ENCODE results near the gene PARN.
A peak's percentile ranks its signal among the peaks of the same experiment; 100 is the strongest.
"Not testable (repeated sequence)": the region's sequence is repeated elsewhere in the genome, so short reads cannot be mapped to it uniquely, and the experiment has no call there.

PARN gene, protein sequence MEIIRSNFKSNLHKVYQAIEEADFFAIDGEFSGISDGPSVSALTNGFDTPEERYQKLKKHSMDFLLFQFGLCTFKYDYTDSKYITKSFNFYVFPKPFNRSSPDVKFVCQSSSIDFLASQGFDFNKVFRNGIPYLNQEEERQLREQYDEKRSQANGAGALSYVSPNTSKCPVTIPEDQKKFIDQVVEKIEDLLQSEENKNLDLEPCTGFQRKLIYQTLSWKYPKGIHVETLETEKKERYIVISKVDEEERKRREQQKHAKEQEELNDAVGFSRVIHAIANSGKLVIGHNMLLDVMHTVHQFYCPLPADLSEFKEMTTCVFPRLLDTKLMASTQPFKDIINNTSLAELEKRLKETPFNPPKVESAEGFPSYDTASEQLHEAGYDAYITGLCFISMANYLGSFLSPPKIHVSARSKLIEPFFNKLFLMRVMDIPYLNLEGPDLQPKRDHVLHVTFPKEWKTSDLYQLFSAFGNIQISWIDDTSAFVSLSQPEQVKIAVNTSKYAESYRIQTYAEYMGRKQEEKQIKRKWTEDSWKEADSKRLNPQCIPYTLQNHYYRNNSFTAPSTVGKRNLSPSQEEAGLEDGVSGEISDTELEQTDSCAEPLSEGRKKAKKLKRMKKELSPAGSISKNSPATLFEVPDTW

DNA sequence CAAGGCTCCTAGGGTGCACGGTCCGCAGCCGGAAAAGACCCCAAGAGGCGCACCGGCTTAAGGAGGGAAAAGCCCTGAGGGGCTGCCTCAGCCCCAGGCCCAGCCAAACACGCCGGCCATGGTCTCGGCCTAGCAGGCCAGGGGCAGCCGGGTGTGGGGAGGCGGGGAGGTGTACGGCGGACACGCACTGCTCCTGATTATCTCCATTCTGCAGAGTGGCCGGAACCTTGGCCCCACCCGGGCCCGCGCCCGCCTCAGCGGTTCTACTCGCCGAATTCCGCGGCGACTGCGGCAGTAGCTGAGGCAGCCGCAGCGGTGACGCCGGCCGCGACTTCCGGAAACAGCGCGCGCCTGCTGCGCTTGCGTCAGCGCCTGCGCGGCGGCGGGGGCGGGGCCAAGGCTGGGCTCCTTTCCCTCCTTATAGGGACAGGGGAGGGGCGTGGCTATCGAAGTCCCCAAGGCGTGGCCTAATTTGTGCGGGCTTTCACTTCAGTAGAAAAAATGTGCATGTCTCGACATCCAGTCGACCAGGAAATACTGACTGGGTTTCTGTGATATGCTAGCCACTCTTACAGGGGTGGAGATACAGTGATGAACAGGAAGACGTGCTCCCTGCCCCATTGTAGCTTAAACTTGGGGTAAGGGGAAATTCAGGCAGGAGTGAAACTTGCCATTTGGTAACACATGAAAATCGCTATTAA lies at the start of gene PARN:
PARN (minus strand) TSS at position 342 of the 701 bp plus-strand sequence; CDS start at position 207, 135 bp downstream.
- peak; percentile 98 for DNase-seq

DNA sequence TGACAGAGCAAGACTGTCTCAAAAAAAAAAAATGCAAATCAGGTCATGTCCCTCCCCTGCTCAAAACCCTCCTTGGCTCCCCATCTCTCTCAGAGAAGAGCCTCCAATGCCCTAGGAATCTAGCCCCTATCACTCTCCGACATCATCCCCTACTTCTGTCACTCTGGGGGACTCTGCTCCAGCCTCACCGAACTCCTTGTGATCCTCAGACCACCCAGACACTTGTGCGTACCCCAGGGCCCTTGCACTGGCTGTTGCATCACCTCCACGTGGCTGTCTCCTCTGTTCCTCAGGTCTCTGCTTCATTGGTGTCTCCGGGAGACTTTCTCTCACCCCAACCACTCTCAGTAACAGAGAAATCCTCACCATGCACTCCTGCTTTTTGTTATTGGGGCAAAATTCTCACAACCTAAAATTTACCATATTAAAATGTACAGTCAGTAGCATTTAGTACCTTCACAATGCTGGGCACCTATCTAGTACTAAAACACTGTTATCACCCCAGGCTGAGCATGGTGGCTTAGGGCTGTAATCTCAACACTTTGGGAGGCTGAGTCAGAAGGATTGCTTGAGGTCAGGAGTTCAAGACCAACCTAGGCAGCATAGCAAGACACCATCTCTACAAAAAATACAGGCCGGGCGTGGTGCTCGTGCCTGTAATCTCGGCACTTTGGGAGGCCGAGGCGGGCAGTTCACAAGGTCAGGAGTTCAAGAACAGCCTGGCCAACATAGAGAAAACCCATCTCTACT lies 48.9 kb upstream of the PARN start:
- DNase-seq, result no peak

DNA sequence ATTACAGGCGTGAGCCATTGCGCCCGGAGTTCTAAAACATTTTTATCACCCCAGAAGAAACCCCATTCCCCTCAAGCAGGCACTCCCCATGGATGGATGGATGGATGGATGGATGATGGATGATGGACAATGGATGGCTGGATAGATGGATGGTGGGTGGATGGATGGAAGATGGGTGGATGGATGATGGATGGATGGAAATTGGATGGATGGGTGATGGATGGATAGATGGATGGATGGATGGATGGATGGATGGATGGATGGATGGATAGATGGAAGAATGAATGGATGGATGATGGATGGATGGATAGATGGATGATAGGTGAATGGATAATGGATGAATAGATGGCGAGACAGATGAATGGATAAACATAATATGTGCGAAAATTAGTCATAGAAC lies 47.6 kb upstream of the PARN start:
- no peak for DNase-seq

DNA sequence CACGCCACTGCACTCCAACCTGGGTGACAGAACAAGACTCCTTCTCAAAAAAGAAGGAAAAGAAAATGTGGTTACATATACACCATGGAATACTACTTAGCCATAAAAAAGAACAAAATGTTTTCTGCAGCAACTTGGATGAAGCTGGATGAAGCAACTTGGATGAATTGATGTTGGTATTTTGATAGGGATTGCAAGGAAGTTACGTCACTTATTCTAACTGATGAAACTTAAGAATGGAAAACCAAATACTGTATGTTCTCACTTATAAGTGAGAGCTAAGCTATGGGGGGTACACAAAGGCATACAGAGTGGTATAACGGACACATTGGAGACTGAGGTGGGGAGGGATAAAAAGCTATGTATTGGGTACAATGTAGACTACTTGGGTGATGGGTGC lies 46.6 kb upstream of the PARN start:
- no peak for DNase-seq

DNA sequence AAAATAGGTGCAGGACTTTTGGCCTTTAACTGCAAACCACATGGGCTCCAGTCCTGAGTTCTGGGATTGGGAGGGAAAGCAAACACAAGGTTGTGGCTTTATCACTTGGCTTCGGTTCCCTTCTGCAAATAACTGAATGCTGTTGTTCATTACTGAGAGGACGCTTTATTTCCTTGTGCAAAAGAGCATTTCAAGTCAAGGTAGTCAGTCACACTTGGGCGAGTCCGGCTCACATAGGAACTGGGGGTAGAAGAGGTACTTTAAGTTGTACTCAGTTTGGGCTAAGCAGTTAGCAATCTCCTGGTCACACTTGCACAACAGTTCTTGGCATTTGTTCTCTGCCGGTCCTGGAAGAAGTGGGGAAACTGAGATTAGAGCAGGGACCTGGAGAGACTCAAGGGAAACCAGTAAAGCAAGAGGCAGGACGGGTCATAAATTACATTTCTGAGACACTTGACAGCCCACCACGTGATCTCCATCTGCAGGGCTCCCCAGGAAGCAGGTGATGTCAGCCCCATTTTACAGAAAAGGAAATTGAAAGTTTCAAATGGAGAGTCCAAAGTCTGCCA lies 42.4 kb upstream of the PARN start:
- peak; percentile 14 for DNase-seq

DNA sequence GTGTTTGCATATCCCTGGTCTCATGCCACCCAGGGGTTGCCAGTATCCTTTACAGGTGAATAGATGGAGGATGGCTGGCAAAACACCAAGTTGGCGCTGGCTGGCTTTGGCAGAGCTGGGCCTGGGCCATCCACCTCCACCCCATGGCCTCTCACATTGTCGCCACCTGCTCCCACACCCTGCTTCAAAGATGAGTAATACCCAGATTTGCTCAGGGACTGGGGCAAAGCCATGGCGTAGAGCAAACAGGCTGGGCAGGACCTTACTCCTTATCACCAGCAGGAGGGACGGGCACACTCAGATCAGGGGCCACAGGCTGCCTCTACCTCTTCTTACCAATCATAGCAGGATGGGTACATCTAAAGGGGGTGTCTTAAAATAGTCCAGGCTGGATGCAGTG lies 39.7 kb upstream of the PARN start:
- DNase-seq, result no peak

DNA sequence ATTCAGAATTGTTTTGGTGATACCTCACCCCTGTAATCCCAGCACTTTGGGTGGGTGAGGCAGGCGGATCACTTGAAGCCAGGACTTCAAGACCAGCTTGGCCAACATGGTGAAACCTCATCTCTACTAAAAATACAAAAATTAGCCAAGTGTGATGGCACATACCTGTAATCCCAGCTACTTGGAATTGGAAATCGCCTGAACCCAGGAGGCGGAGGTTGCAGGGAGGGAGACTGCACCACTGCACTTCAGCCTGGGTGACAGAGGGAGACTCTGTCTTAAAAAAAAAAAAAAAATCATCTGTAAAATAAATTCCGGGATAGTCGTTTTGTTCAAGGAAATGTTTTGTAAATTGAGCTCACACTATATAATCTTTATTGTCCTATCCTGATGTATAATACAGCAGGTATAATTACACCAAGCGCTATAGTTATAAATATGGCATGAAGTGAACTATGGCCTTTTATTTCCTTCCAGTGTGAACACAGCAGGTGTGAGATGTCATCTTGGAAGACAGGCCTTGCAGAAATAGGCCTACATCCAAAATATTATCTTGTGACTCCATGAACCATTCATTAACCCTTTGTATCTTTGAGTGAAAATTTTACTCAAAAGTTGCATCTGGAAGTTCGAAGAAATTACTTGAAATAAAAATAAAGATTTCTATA lies 38.6 kb upstream of the PARN start:
- no peak for DNase-seq

DNA sequence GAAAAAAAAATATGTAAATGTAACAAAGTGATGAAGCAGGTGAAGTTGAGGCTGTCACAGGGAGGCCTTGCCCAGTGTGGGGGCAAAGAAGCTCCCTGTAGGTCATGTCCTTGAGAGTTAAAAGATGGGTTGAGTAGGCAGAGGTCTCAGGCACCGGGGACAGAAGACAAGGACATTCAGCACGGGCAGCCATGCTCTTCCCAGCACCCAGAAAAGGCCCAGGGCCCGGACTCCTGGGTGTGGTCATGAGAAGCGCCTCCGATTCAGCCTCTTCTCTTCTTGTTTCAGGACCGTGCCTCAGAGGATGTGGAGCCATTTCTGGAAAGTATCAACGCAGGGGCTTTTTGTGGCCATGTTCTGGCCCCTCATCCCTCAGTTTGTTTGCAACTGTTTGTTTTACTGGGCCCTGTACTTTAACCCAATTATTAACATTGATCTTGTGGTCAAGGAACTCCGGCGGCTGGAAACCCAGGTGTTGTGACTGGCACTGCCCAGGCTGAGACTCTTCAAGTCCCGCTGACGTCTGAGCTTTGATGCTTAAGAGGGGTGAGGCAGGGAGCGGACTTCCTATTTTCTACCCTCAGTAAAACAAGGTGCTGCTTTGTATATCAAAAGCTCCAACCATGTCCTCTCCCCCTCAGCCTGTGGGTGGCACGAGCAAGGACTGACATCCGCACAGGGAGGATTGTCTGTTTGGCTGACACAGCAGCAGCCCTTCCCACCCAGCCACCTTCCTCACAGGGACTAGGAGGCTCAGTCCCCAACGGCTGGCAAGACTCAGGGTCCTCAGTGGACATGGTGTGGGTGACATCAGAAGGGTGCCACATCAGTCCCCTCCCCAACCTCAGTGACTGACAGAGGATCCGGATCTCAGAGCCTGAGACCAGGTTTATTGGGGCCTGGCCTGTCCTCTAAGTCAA lies 37.5 kb upstream of the PARN start:
- no peak for DNase-seq

DNA sequence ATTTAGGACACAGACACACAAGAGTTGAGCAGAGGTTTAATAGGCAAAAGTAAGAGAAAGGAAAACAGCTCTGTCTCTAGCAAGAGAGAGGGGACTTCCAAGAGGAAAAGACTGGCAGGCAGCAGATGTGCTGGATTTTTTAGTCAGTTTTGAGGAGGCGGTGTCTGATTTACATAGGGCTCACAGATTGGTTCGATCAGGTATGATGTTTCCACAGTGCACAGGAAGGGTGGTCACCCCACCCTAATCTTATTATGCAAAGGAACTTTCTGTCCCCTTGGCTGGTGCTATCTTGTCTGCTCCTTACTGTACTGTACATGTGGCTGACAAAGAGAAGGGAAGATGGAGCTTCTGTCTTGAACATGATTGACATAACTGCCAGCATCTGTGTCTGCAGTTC lies 28.0 kb upstream of the PARN start:
- no peak for DNase-seq

DNA sequence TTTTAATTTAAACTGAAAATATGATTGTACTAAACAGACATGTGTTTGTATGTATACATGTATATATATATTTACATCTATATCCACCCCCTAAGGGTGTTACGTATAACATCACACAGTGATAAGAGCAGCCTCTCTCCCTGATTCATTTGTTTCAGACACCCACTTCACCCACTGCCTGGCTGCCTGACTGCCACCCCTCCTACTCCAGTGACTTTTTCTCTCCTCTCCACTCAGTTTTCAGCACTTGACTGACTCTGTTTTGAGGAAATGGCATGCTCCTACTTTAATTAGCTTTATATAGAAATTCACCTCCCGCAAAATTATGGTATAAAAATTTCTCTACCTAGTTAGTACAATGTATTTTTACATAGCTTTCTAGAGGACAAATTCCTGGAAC lies 22.7 kb upstream of the PARN start:
- DNase-seq, result no peak

DNA sequence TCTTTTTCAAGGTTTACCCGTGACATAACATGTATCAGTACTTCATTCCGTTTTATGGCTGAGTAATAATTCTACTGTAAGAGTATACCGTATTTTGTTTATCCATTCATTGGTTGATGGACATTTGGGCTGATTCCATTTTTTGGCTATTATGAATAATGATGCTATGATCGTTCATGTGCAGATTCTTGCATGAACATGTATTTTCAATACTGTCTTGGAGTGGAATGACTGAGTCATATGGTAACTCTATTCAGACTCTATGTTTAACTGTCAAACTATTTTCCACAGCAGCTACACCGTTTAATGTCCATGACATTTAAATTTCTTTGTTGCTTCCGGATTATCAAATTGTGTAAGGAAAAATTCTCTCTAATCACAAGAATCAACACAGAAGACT lies 20.6 kb upstream of the PARN start:
- no peak for DNase-seq

DNA sequence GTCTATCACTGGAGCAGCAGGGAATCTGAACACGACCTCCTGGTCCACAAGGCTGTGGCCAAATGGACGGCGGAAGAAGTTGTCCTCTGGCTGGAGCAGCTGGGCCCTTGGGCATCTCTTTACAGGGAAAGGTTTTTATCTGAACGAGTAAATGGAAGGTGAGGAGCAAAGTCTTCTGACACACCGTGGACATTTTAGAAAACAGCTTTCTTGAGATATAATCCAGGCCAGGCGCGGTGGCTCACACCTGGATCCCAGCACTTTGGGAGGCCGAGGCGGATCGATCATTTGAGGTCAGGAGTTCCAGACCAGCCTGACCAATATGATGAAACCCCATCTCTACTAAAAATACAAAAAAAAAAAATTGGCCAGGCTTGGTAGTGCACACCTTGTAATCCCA lies 19.8 kb upstream of the PARN start:
- DNase-seq, result no peak

DNA sequence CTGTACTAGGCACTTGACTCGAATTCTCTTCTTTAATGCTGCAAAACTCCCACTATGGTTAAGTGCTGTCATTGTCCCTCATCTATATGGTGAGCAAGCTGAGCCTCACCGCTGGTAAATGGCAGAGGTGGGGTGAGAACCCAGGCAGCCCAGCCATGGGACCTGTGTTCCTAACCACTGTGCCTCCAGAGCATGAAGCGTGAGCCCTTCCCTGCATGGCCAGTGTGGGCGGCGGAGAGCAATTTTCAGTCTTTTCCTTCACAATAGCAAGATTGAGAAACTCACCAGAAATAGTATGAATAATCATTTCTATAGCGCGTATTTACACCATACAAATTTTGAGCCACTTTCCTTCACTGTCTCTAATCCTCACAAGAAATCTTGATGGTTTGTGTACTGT lies 11.9 kb upstream of the PARN start:
- DNase-seq, result no peak

DNA sequence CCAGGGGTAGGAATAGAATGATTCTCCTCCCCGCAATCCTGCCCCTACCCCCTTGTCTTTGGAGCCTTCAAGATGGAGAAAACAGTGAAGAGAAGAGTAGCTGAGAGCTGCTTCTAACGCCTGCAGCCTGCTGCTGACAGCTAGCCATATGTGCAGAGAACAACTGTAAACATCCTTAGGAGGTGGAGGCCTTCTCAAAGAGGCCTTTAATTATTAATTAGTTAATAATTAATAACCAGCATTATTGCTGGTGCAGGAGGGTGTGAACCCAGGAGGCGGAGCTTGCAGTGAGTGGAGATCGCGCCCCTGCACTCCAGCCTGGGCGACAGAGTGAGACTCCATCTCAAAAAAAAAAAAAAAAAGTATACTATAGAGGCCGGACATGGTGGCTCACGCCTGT lies 11.1 kb upstream of the PARN start:
- DNase-seq, result no peak

DNA sequence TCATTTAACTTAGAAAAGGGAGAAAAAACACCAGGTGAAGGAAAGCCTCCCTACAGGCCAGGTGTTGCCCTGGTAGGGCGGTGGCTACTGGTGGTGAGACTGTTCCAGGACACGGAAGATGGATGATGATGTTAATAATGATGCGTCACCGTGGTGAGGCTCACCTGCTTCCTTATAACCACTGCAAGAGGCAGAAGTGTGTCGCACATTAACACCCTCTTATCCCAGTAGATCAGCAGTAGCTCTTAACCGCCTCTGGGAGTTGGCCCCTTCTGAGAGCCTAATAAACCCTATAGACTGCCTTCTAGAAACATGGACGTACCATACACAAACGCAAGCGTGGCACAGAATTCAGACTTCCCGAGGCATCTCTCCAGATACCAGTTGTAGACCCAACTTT lies 10.5 kb upstream of the PARN start:
- no peak for DNase-seq

DNA sequence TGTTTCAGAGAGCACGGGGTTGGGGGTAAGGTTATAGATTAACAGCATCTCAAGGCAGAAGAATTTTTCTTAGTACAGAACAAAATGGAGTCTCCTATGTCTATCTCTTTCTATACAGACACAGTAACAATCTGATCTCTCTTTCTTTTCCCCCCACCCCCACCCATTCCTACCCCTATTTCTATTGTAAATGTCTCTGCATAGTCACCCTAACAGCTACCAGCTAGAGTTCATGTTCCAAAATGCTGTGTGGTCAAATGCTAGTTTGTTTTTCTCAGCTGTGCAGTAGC lies 6.8 kb upstream of the PARN start:
- DNase-seq, result not testable (repeated sequence)

DNA sequence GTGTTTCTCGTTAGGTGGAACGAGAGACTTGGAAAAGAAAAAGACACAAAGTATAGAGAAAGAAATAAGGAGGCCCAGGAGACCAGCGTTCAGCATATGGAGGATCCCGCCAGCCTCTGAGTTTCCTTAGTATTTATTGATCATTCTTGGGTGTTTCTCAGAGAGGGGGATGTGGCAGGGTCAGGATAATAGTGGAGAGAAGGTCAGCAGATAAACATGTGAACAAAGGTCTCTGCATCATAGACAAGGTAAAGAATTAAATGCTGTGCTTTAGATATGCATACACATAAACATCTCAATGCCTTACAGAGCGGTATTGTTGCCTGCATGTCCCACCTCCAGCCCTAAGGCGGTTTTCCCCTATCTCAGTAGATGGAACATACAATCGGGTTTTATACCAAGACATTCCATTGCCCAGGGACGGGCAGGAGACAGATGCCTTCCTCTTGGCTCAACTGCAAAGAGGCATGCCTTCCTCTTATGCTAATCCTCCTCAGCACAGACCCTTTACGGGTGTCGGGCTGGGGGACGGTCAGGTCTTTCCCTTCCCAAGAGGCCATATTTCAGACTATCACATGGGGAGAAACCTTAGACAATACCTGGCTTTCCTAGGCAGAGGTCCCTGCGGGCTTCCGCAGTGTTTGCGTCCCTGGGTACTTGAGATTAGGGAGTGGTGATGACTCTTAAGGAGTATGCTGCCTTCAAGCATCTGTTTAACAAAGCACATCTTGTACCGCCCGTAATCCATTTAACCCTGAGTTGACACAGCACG lies 6.3 kb upstream of the PARN start:
- DNase-seq, result not testable (repeated sequence)

DNA sequence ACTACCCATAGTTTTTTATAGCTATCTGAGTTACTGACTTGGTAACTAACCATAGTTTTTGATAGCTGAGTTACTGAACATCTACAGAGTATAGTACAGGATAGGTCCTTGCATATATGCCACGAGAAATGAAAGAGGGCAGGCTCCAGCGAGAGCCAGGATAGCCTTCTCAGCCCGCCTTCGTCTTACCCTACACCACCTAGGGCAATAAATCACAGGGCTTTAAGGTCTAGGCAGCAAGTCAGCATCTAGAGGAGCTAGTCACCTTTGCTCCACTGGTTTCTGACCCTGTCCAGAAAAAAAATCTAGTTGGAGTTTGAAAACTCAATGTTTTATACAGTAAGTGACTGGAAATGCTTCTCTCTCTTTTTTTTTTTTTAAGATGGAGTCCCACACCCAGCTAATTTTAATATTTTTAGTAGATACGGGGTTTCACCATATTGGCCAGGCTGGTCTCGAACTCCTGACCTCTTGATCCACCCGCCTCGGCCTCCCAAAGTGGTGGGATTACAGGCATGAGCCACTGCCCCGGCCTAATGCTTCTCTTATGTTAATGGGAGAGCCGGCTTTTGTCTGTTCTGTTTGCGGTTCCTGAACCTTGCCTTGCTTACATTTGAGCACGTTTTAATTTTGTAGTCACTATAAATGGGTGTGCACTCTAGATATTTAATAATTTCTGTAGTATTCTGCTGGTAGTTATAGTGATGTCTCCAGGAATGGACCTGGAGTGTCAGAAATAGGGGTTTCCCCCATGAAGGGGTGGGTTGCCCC lies 5.5 kb upstream of the PARN start:
- DNase-seq, result no peak

DNA sequence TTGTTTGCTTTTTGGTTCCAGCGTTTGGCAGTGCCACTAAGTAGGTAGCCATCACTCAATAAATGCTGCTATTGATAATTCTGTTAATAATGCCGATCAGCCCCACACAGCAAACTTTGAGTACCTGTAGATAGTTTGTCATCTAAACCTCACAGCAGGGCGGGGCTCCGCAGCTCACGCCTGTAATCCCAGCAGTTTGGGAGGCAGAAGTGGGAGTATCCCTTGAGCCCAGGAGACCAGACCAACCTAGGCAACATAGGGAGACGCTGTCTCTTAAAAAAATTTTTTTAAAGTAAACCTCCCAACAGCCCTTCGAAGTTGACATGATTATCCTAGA lies 4.3 kb upstream of the PARN start:
- no peak for DNase-seq
